K562 (cell line): ENCODE data around the gene NUDT22. TPM values are rescaled to one million over a fixed set of nuclear protein-coding genes. Genes with fewer than 3 reads are reported as not detected.

Experiments used
- ATAC-seq: fragments of 200-7000 bp; cut with Tn5 transposase; 3 replicates; pipeline ENCODE4 v1.9.1; 2020; ENCODE audit warnings: moderate library complexity
- BruUV-seq: library from RNA; stranded (reverse); fragments of 400-500 nt; replicated peaks from 2 replicates; lab custom pipeline; 2021; lab: Mats Ljungman, UMichigan
- CTCF ChIA-PET: fragments of 300-600 bp; formaldehyde crosslinking; extraction: SDS; loops from one replicate; lab custom pipeline; 2021; ENCODE audit warnings: low intra/inter-chr PET ratio; lab: Yijun Ruan, JAX
- POLR2A ChIA-PET: fragments of 300-600, 350-650 bp; sonication (Branson Sonifier 250); formaldehyde crosslinking; extraction: SDS; loops from one replicate; lab custom pipeline; 2021; ENCODE audit warnings: antibody characterized with exemption, inconsistent platforms; lab: Yijun Ruan, JAX
- DNase-seq, 4 experiments: peaks; one replicate each; pipeline versions ENCODE4 v3.0.0 to v3.0.0-alpha.2; 2011 to 2018; ENCODE audit warnings: low spot score in 3 of 4, mixed read lengths in 3 of 4; ENCODE audit errors: extremely low read depth in 1 of 4
- FAIRE-seq: peaks from 2 replicates; lab custom pipeline; 2011; peaks lifted over from hg19 to GRCh38; lab: Jason Lieb, UNC
- H2AFZ ChIP-seq: 2 replicates; pipeline ENCODE4 v1.6.0; 2011; ENCODE audit warnings: low read depth, low read length, control low read depth, inconsistent platforms
- H3K27ac ChIP-seq: fragments of 200-600 bp; 3 replicates; pipeline ENCODE4 v1.8.0; 2011; ENCODE audit warnings: low read depth, mild to moderate bottlenecking, control low read depth, inconsistent platforms, low read length, moderate library complexity, mixed read lengths; ENCODE audit errors: extremely low read depth
- H3K27me3 ChIP-seq, 2 experiments: fragments of 300-600 bp in 1 of 2; 2 replicates in 1 of 2; 3 replicates in 1 of 2; pipeline versions ENCODE4 v1.6.0 to v1.8.0; 2011; ENCODE audit warnings: inconsistent platforms in 2 of 2, low read length in 2 of 2, mild to moderate bottlenecking in 1 of 2, mixed read lengths in 1 of 2, moderate library complexity in 1 of 2; ENCODE audit not compliant: control insufficient read depth in 2 of 2, insufficient read depth in 2 of 2
- H3K36me3 ChIP-seq: fragments of 300-600 bp; 3 replicates; pipeline ENCODE4 v1.8.0; 2011; ENCODE audit warnings: mild to moderate bottlenecking, low read length, inconsistent platforms; ENCODE audit not compliant: control insufficient read depth, insufficient read depth
- H3K4me1 ChIP-seq, 2 experiments: fragments of 200-600 bp in 1 of 2; replicated peaks in 1 of 2; 2 replicates in 1 of 2; 3 replicates in 1 of 2; pipeline versions ENCODE4 v1.5.1 to v1.8.0; 2011; ENCODE audit warnings: inconsistent platforms in 2 of 2, low read length in 2 of 2, mild to moderate bottlenecking in 1 of 2, mixed read lengths in 1 of 2, moderate library complexity in 1 of 2; ENCODE audit not compliant: control insufficient read depth in 2 of 2, insufficient read depth in 2 of 2
- H3K4me2 ChIP-seq: 2 replicates; pipeline ENCODE4 v1.6.1; 2011; ENCODE audit warnings: low read length, control low read depth, inconsistent platforms, mixed read lengths; ENCODE audit not compliant: insufficient read depth
- H3K4me3 ChIP-seq: fragments of 200-600 bp; sonication (generic), shearing (Covaris generic); 2 replicates; pipeline ENCODE4 v1.5.1; 2016; ENCODE audit warnings: control low read depth, inconsistent platforms
- H3K79me2 ChIP-seq: fragments of 200-600 bp; 3 replicates; pipeline ENCODE4 v1.8.0; 2011; ENCODE audit warnings: low read length, inconsistent platforms; ENCODE audit not compliant: control insufficient read depth, insufficient read depth
- H3K9ac ChIP-seq, 2 experiments: 2 replicates each; pipeline versions ENCODE4 v1.6.0 to v1.6.1; 2011; ENCODE audit warnings: low read depth in 2 of 2, low read length in 2 of 2, control low read depth in 1 of 2, inconsistent platforms in 1 of 2, mild to moderate bottlenecking in 1 of 2, mixed read lengths in 1 of 2; ENCODE audit not compliant: insufficient read depth in 1 of 2
- H3K9me1 ChIP-seq: one replicate; pipeline ENCODE4 v1.6.0; 2011; ENCODE audit warnings: inconsistent platforms, mild to moderate bottlenecking, low read length, moderate library complexity; ENCODE audit not compliant: control insufficient read depth, insufficient read depth
- H3K9me3 ChIP-seq: replicated peaks from 2 replicates; pipeline ENCODE4 v1.5.1; 2011; ENCODE audit warnings: low read depth, low read length, inconsistent platforms; ENCODE audit not compliant: control insufficient read depth, insufficient read depth
- H4K20me1 ChIP-seq: replicated peaks from 2 replicates; pipeline ENCODE4 v1.6.1; 2011; ENCODE audit warnings: low read length, inconsistent platforms, mixed read lengths; ENCODE audit not compliant: control insufficient read depth, insufficient read depth
- RBFOX2 ChIP-seq: fragments of 200-400 bp; formaldehyde crosslinking; IDR thresholded peaks from 2 replicates; pipeline ENCODE4 v1.6.1; 2017; ENCODE audit warnings: low read depth, mild to moderate bottlenecking, low read length, moderate library complexity
- ZNF316 ChIP-seq: fragments of 450-650 bp; IDR thresholded peaks from 2 replicates; pipeline ENCODE4 v1.6.1; 2016
- WGBS: fragments of 100-300 bp; shearing (Covaris generic); methylation state at CpG from one replicate; pipeline ENCODE4 v1.1.6; 2016; ENCODE audit warnings: low coverage, mixed read lengths; ENCODE audit not compliant: insufficient coverage; ENCODE audit errors: missing lambda C conversion rate; 5-methylcytosine and 5-hydroxymethylcytosine counted together
- in situ Hi-C: fragments of 300-500 bp; cut with MboI; formaldehyde crosslinking; loops from 4 replicates; pipeline ENCODE4 v1.15.0; 2018; ENCODE audit warnings: inconsistent platforms, mixed read lengths
- intact Hi-C: fragments of 100-400 bp; cut with micrococcal nuclease; formaldehyde crosslinking; loops from 2 replicates; pipeline ENCODE4 v1.14.2; 2022
- polyA plus RNA-seq, 8 experiments: library from polyadenylated mRNA; depleted of rRNA in 4 of 8; stranded (reverse) in 5 of 8; unstranded in 3 of 8; fragments of >200 nt; fragmentation: Nextera tagmentation in 2 of 8; fragmentation: Illumina TruSeq in 1 of 8; extraction: Ambion mirVana in 2 of 8; extraction: Trizol in 1 of 8; gene quantifications; 2 replicates each; pipeline versions ENCODE4 v1.2.1 to v1.2.3, GENCODE V29; 2011 to 2014; ENCODE audit warnings: inconsistent platforms in 1 of 8, missing spikeins in 1 of 8
- total RNA-seq, 7 experiments: library from RNA; depleted of rRNA in 6 of 7; stranded (reverse); fragments of >200 nt in 6 of 7; fragmentation: Illumina TruSeq in 2 of 7; extraction: Trizol in 2 of 7; gene quantifications; 2 replicates each; pipeline versions ENCODE4 v1.2.1 to v1.2.3, GENCODE V29; 2011 to 2021; ENCODE audit warnings: low replicate concordance in 1 of 7
- TF ChIP-seq, protein P1 (sequence below), 2 experiments: IDR thresholded peaks; 2 replicates each; pipeline ENCODE4 v1.6.1; 2012; ENCODE audit warnings: improper control_type of control experiment in 2 of 2, low read depth in 2 of 2, low read length in 2 of 2, borderline replicate concordance in 1 of 2

Gene NUDT22
- total and polyA plus RNA-seq, 9 of the 15 experiments (the other 6 are each of a cell fraction or from before 2014, with no cell fraction given) = 6.3 to 92.6 (median 37.4) TPM

DNA sequence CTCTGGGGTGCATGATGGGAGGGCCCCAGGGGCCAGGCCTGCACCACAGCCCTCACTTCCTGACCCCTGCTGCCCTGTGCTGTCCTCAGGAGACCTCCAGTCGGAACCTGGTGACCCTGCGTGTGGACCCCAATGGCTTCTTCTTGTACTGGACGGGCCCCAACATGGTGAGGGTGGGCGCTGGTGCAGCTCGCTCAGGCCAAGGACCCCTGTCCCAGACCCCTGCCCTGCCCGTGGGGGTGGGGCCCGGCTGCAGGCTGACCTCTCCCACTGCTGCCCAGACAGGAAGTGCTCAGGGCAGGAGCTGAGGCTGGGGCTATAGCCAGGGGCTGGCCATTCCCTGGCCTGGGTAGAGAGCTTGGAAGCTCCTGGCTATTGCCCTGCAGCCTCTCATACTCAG lies 28.3 kb downstream of the NUDT22 start:
- Histone ChIP-seq H3K27me3 (no peaks in the 10 kb centered on the region), H2AFZ (no peak overlapping the region), H3K27ac (no peak overlapping the region), H3K4me1 (peaks cover 14 to 78% of the 10 kb centered on the region in 2 experiments; a peak in 4 of 5 replicates), H3K4me2 (no peak overlapping the region)
- BruUV-seq = no TSS peak
- TF ChIP-seq, protein P1, sequence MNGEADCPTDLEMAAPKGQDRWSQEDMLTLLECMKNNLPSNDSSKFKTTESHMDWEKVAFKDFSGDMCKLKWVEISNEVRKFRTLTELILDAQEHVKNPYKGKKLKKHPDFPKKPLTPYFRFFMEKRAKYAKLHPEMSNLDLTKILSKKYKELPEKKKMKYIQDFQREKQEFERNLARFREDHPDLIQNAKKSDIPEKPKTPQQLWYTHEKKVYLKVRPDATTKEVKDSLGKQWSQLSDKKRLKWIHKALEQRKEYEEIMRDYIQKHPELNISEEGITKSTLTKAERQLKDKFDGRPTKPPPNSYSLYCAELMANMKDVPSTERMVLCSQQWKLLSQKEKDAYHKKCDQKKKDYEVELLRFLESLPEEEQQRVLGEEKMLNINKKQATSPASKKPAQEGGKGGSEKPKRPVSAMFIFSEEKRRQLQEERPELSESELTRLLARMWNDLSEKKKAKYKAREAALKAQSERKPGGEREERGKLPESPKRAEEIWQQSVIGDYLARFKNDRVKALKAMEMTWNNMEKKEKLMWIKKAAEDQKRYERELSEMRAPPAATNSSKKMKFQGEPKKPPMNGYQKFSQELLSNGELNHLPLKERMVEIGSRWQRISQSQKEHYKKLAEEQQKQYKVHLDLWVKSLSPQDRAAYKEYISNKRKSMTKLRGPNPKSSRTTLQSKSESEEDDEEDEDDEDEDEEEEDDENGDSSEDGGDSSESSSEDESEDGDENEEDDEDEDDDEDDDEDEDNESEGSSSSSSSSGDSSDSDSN (IDR thresholded peaks at IDR 0.05; ENCODE audit: borderline replicate concordance in 1 of 2, low read depth in 2 of 2, low read length in 2 of 2) = no peak
- TF ChIP-seq ZNF316 (peak; percentile 49), RBFOX2 (0 out of 2 replicates have a peak, but pooled peaks have one; percentile 37)
- TF ChIP-seq, all 486 proteins: peak for 2
- DNase-seq = no peak
- no peak for FAIRE-seq
- ChIA-PET CTCF (no interaction called here), POLR2A (interaction anchor here (0.5 kb wide), 1 partner anchor 295 kb away, joined by 4 read pairs; no protein-coding TSS in a partner anchor)
- WGBS = 93% methylated on average over 5 of the region's 7 CpGs
- intact Hi-C loops = no loop called here
- Histone ChIP-seq H4K20me1 (peaks cover 7% of the 10 kb centered on the region), H3K9me1 (no peaks in the 10 kb centered on the region), H3K4me3 (no peak overlapping the region), H3K79me2 (peaks cover 27% of the 10 kb centered on the region), H3K9ac (peak overlapping the region in 1 of 2 experiments; percentile 47; a peak in 2 of 4 replicates), H3K9me3 (no peaks in the 10 kb centered on the region), H3K36me3 (peaks cover 55% of the 10 kb centered on the region; the same call in 2 of the 3 replicates)
- in situ Hi-C loops = no loop called here
- ATAC-seq = no peak
